MM.1S (cell line): ENCODE measurements around the gene CASTOR1.

Experiments used
- CTCF ChIP-seq: fragments of 300-600 bp; sonication (generic); IDR thresholded peaks from 2 replicates; pipeline ENCODE4 v1.5.1; 2016; ENCODE audit warnings: antibody characterized with exemption, low read length, mixed read lengths
- EZH2 ChIP-seq: fragments of 300-600 bp; sonication (generic); optimal IDR thresholded peaks from 2 replicates; pipeline ENCODE3; 2017; ENCODE audit warnings: low read depth, mild to moderate bottlenecking, antibody characterized with exemption, low read length, mixed read lengths
- EZH2phosphoT487 ChIP-seq: fragments of 300-600 bp; sonication (generic); IDR thresholded peaks from 2 replicates; pipeline ENCODE4 v1.6.1; 2018; ENCODE audit warnings: antibody characterized with exemption, low read length

GRCh38 chr22:30335236-30335635 lies 45.9 kb upstream of the CASTOR1 start:
- TF ChIP-seq CTCF (no peak), EZH2phosphoT487 (no peak), EZH2 (no peak)
